CD4-positive, alpha-beta T cell treated with Interleukin-4 for 4 hours (primary cell): ENCODE results near the gene RTEL1.
A peak's percentile ranks its signal among the peaks of the same experiment; 100 is the strongest.
"Not testable (repeated sequence)": the region's sequence is repeated elsewhere in the genome, so short reads cannot be mapped to it uniquely, and the experiment has no call there.

Source experiments
- DNase-seq: peaks from one replicate; pipeline ENCODE4 v3.0.0-alpha.2; 2020

Gene RTEL1

DNA sequence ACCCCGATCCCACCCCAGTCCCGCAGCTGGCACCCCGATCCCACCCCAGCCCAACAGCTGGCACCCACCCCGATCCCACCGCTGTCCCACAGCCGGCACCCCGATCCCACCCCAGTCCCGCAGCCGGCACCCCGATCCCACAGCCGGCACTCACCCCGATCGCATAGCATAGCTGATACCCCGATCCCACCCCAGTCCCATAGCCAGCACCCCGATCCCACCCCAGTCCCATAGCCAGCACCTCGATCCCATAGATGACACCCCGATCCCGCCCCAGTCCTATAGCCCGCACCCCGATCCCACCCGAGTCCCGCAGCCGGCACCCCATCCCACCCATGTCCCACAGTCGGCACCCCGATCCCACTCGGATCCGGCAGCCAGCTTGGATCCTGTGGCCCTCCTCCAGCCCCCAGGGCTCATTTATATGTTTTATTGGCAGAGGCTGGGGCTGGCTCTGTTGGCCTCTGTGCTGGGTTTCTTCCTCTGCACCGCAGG lies 30.3 kb upstream of the RTEL1 start:
- DNase-seq = no peak

DNA sequence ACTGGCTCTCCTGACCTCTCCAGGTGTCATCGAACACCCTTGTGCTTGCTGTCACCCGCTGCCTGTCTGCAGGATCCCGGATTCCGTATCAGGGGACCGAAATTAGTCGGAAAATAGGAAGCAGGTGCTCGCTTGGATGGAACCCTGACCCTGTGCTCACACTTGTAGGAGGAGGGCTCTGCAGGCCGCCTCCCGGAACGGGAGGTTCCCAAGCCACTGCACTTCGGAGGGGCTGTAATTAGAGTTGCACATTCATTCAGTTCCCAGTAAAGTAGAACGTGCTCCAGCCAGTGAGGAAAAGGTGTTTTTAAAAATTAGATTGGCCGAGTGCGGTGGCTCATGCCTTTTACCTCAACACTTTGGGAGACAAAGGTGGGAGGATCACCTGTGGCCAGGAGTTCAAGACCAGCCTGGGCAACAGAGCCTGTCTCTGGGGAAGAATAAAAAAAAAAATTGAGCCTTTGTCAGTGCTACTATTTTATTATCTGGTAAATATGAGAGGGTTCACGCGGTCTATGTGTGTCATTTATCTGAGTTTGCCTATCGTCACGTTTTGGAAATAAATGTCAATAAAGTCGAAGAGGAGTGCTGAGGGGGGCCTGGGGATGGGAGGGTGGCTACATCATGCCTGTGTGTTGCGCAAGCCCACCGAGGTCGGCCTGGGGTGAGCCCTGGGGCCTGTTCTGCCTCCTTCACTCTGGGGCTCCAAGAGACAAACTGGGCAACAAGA lies 29.7 kb upstream of the RTEL1 start:
- peak; percentile 66 for DNase-seq

DNA sequence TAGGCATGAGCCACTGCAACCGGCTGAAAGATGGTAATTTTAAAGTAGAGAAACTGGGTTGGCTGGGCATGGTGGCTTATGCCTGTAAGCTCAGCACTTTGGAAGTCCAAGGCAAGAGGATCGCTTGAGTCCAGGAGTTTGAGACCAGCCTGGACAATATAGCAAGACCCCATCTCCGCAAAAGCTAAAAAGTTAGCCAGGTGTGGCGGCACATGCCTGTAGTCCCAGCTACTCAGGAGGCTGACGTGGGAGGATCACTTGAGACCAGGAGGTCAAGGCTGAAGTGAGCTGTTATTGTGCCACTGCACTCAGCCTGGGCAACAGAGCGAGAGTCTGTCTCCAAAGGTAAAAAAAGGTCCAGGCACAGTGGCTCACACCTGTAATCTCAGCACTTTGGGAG lies 27.2 kb upstream of the RTEL1 start:
- DNase-seq = not testable (repeated sequence)

DNA sequence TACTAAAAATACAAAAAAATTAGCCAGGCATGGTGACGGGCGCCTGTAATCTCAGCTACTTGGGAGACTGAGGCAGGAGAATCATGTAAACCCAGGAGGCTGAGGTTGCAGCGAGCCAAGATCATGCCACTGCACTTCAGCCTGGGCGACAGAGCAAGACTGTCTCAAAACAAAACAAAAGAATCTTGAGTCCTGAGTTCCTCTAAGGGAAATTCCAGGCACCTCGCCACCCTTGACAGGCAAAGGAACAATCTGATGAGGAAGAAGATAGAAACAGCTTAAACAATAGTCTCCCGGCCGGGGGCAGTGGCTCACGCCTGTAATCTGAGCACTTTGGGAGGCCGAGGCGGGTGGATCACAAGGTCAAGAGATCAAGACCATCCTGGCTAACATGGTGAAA lies 26.7 kb upstream of the RTEL1 start:
- not testable (repeated sequence) for DNase-seq

DNA sequence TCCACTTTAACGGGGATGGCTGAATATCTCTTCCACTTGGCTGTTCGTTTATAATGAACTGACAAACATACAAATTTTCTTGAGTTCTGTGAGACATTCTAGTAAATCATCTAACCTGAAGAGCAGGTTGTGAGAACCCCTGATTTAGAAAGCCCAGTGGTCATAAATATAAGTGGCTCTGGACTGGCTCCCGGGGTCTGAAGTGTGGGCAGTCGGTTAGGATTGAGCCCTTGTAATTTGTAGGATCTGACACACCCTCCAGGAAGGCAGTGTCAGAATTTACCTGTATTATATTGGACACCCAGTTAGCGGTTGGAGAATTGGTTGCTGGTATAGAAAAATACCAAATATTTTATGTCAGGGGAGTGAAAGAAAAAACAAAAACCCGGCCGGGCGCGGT lies 24.4 kb upstream of the RTEL1 start:
- DNase-seq = no peak

DNA sequence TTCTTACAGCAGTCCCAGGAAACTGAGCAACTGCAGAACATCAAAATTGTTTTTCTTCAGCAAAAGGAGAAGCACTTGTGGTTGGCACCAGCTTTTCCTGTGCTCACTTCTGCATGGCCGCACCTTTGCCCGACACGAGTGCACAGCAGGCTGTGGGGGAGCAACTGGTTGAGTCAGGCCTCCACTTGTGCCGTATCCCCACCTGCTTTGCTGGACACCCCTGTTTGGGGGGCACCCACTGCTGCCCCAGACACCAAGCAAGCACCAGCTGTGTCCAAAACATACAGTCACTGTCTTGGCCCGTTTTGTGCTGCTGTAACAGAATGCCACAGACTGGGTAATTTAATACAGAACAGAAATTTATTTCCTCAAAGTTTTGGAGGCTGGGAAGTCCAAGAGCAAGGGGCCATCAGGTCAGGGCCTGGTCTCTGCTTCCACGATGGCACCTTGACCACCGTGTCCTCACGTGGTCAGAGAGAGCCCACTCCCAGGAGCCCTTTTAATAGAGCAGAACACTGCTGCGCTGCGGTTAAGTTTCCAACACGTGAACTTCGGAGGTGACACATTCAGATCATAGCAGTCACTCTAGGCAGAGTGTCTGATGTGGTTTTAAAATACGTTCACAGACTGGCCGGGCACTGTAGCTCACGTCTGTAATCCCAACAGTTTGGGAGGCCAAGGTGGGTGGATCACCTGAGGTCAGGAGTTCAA lies 22.5 kb upstream of the RTEL1 start:
- DNase-seq = peak; percentile 90

DNA sequence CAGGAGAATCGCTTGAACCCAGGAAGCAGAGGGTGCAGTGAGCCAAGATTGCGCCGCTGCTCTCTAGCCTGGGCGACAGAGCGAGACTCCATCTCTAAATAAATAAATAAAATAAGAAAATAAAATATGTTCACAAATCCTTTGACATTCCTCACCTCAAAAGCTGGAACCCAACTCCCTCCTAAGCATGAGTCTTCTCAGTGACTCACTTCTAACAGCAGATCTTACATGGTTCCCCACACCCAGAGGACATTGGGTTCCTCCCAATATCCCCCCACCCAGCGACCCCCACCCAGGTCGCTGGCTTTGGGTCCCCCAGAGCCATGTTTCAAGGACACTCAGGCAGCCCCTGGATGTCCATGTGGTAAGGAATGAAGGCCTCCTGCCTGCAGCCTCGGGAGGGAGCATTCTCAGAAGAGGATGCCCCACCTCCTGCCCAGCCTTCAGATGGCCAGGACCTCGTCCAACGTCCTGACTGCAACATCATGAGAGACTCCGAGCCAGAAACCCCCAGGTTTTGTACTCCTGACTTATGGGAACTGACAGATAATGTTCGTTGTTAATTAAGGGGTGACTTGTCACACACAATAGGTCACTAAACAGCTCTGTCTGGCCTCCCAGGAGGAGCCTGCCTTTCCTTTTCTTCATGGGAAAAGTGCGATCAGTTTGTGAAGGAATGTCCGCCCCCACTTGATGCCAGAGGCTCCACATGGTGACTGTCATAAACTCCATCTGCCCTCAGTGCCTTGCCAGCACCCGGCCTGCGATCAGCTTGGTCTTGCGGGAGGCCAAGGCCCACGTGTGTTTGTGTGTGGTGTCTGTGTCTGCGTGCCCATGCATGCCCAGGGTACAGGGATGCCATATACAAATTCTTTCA lies 21.1 kb upstream of the RTEL1 start:
- DNase-seq = no peak

DNA sequence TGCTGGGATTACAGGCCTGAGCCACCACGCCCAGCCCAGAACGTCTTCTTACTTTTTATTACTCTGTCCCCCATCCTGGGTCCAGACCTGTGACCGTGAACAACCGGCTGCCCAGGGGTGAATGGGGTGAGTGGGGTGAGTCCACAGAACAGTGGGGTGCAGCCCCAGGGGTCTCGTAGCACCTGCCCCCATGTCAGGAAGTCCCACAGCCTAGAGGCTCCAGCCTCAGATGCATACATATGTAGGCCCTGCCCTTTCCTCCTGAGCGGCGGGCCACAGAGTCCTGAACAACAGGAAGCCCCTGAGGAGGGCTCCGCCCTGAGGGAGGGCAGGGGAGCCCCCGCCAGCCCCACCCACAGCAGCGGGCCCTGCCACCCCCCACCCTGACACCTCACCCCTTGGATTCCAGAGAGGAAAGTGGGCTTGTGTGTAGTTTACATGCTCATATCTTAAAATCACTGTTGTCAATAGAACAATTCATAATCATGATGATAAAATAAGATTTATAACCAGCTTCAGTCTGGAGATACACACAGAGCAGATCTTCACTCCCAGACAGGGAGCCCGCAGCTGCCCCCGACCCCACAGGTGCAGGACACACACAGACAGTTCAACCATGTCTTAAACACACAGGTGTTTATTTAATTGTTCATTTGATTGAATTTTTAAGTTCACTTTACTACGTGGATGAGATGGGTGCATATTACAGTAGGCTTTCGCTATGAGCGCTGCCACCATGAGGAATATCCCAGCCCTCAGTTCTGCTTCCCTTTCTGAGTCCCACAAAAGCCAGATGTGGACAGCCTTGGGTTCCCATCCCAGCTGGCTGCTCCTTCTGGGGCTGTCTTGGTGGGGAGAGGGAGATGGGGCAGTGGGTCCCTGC lies 18.8 kb upstream of the RTEL1 start:
- DNase-seq = peak; percentile 91

DNA sequence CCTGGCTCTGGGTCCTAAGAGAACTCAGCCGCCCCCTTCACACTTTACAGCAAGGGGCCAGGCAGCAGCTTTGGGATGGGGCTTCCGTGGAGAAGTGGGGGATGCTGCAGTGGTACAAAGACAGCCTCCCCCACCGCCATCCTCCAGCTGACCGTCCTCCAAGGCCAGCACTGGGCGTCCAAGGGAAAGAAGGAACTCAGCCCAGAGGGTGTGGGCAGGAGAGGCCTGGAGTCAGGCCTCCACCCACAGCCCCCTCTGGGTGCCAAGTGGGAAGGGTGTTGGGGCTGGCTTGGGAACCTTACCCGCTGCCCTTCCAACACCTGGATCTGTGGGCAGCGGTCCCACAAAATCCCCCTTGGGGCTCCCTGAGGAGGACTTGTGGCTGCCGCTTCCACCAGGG lies 18.0 kb upstream of the RTEL1 start:
- no peak for DNase-seq

DNA sequence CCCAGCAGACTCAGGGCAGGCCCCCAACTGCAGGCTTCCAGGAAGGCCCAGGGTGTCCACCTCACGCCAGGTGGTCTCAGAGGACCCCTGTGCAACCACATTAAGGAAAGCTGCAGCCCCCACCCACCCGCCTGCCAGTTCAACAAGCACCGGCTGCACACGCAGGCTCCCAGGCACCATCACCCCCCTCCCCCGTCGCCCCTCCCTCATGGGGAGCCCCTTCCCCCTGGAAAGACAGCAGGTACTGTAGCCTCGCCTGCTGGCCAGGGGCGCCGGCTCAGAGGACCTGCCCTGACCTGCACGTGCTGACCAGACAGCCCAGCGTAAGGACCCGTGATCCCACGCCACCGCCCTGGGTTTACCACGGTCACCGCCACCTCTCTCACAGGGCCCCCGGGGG lies 17.4 kb upstream of the RTEL1 start:
- DNase-seq = not testable (repeated sequence)

DNA sequence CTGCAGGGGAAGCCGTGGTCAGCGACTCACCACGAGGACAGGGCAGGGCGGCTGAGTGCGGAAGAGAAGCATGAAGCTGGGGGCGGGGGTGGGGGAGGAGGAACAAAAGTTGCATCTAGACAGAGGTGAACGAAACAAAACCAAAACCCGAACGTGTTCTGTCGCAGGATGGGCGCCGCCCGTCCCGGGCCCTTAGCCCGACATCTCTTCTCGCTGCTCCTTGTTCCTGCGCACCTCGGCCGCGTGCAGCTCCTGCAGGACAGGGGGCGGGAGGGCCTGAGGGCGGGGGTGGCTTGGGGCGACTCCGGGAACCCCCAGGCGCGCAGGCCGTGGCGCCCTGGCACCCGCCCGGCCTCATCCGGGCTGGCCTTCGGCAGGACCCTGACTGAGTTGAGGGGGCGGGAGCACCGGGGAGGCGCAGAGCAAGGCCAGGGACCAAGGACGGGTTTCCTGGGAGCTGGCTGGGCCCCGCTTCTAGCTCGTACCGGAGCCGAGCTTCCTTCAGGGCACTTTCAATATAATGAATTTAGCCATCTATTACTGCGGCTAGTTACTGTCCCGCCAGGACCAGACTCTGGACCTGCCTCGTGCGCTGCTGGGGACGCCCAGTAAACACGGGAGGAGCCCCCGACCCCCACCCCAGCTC lies 16.8 kb upstream of the RTEL1 start:
- peak; percentile 66 for DNase-seq

DNA sequence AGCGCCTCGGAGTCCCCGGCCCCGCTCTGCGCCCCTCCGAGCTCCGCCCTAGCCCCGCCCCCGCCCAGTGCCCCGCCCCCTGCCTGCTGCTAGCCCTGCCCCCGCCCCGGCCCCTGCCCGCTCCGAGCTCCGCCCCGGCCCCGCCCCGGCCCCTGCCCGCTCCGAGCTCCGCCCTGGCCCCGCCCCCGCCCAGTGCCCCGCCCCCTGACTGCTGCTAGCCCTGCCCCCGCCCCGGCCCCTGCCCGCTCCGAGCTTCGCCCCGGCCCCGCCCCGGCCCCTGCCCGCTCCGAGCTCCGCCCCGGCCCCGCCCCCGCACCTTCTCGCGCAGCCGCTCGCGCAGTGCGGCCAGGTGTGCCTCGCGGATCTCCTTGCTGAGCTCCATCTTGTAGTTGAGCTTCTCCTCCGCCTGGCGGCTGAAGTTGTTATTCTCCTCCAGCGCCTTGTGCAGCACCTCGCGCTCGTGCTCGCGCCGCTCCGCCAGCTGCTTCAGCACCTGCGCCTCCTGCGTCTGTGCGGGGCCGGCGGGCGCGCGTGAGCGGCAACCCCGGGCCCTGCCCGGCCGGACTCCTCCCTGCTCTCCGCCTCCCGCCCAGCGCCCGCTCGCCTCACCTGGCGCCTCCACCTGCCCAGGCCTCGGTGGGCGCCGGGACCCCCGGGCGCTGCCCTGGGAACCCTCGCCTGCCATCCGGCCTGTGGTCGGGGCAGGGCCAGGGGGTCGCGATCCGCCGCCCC lies 16.2 kb upstream of the RTEL1 start:
- peak; percentile 97 for DNase-seq

DNA sequence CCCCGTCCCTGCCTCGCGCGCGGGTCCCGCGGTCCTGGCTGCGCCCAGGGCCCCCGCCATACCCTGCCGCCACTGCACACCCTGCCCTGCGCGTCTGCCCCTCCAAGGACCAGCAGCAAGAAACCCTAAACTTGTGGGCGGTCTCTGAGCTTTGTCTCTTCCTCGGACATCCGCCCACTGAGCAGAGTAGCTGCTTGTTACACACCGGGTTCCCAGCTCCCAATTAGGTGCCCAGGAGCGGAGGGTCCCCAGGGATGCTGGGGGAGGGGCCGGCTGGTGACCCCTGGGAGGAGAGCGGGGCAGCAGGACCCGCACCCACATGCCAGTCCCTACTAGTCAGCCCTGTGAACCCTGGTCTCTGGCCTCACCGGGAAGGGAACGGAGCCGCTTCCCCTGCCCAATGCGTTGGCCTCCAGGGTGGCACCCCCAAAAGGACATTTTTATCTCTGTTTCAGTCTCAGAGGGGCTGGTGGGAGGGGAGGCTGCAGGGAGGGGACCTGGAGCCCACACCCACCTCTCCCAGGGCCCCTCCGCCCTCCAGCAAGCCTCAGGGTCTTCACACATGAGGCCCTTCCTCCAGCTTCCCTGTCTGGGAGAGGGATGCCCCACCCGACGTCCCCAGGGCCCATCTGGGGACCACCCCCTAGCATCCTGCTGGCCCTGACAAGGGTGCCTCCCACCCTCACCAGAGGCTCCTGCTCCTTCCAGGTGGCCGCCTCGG lies 15.4 kb upstream of the RTEL1 start:
- DNase-seq = no peak

DNA sequence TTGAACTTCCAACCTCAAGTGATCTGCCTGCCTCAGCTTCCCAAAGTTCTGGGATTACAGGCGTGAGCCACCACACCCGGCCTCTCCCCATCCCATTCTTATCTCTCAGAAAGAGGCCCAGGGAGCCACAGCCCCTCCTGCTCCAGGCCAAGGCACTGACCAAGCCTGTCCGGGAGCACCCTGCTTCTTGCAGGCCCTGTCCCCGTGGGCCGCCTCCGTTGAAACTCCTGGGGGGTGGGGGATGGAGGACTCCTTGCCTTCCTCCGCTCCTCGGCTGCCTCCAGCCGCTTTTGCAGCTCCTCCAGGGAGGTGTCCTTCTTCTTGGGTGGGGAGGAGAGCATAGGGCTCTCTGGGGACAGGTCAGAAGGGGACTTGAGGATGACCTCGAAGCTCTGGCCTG lies 14.6 kb upstream of the RTEL1 start:
- no peak for DNase-seq

DNA sequence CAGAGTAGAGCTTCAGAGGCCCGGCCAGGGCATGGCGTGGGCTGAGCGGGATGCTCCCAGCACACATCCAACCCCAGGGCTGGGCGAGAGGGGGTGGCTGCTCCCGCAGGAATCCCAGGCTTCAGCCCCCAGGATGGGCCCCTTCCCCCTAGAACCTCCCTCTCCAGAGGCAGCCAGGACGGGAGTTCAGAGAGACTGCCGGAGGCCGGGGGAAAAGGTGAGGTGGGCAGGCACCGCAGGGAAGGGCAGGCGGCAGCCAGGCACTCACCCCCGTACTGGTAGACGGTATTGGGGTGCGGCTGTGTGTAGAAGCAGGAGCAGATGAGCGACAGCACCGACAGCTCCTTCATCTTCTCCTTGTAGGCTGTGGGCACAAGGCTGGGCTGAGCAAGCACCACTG lies 14.2 kb upstream of the RTEL1 start:
- DNase-seq = no peak

DNA sequence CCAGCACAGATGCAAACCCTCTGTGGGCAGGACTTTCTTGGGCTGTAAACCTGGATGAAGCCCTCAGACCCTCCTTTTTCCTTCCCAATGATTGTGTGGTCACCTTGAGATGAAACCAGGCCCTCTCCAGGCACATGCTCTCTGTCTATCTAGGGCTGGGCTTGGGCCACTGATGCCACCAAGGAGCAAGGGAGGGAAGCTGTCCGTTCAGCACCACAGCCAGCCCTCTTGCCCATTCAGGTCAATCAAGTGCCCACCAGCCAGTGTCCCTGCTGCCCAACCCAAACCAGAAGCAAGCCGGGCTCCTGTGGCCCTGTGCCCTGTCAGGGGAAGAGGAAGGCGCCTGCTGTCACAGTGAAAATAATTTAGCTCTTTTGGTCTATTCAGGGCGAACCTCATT lies 12.9 kb upstream of the RTEL1 start:
- DNase-seq = no peak

DNA sequence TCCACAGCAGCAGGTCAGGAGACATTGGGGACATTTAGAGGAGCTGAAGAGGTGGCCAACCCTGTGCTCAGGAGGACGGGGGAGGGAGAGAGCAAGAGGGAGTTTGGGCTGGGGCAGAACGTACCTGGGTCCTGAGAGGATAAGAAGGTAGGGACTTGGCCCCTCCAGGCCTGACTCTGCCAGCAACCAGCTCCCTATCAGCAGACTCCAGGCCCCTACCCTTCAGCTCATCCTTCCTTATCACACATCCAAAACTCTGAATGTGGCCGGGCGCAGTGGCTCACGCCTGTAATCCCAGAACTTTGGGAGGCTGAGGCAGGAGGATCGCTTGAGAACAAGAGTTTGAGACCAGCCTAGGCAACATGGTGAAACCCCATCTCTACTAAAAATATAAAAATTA lies 9.9 kb upstream of the RTEL1 start:
- DNase-seq = no peak

DNA sequence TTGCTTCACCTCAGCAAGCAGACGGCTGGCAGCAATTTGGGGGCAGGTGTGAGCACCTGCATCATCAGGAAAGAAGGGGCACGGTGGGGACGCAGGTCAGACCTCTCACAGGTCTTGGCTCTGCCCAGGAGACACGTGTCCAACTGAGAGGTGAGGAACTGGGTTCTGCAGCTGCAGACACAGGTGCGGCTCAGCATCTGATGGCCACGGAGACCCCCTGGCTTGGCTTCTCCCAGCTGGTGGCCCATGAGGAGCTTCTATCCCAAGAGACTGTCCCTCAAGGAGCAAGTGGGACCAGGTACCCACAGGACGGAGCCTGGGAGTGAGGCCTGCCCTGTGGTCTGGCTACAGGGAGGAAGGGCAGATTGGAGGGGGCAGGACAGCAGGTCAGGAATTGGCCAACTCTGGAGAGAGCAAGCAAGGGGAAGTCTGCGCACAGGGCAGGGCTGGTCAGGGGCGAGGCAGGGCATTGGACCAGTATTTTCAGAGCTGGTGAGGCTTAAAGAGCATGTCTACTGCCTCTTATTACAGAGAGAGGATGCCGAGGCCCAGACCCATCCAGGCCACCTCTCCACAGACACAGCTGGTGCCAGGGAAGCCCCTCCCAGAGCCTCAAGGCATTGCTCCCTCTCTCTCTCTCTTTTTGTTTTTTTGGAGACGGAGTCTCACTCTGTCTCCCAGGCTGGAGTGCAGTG lies 9.1 kb upstream of the RTEL1 start:
- no peak for DNase-seq

DNA sequence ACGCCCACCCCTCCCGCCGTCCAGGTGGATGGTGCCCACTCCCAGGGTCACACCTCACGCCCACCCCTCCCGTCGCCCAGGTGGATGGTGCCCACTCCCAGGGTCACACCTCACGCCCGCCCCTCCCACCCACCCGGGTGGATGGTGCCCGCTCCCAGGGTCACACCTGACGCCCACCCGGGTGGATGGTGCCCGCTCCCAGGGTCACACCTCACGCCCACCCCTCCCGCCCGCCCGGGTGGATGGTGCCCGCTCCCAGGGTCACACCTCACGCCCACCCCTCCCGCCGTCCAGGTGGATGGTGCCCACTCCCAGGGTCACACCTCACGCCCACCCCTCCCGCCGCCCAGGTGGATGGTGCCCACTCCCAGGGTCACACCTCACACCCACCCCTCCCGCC lies 7.6 kb upstream of the RTEL1 start:
- DNase-seq = not testable (repeated sequence)

DNA sequence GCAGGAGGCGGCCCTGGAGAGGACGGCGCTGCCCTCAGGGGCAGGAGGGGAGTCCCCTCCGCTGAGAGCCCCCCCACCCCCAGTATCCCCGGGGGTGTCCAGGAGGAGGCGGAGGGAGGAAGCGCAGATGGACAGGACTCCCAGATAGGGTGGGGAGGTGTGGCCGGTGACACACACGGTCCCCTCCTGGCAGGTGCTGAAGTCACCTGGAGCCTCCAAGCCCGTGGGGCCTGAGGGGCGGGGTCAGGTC lies 6.2 kb upstream of the RTEL1 start:
- peak; percentile 25 for DNase-seq
